ENCODE measurements around the gene TINAG. TPM values are rescaled to one million over a fixed set of nuclear protein-coding genes. Genes with fewer than 3 reads are reported as not detected.

TINAG gene
- polyA plus RNA-seq, 3 donors from 2014 or later = not detected

- no peak for DNase-seq
- Mint-ChIP-seq H3K36me3 (no peaks in the 10 kb centered on the region), H3K9me3 (peaks cover 2 to 15% (median 8%) of the 10 kb centered on the region in 6 donors), H3K4me3 (no peak overlapping the region), H3K27ac (no peak overlapping the region), H3K27me3 (ENCODE audit: low read depth in 3 of 3) (peaks cover 0 to 5% (median 2%) of the 10 kb centered on the region in 3 donors), H3K4me1 (no peaks in the 10 kb centered on the region)
Measured at GRCh38 chr6:54335871-54336270, 27.6 kb downstream of the TINAG start.

GRCh38 chr6:54353975-54354374 is 45.7 kb downstream of the TINAG start:
- H3K27ac Mint-ChIP-seq = no peak overlapping the region
- peaks cover 0 to 4% (median 0%) of the 10 kb centered on the region in 3 donors for H3K36me3 Mint-ChIP-seq
- no peaks in the 10 kb centered on the region for H3K4me1 Mint-ChIP-seq
- no peak overlapping the region for H3K4me3 Mint-ChIP-seq
- H3K27me3 Mint-ChIP-seq (ENCODE audit: low read depth in 3 of 3) = peaks cover 0 to 1% (median 0%) of the 10 kb centered on the region in 3 donors
- DNase-seq = no peak
- peaks cover 2 to 26% (median 10%) of the 10 kb centered on the region in 6 donors for H3K9me3 Mint-ChIP-seq

- no peaks in the 10 kb centered on the region for H3K4me1 Mint-ChIP-seq
- peaks cover 2 to 26% (median 9%) of the 10 kb centered on the region in 6 donors for H3K9me3 Mint-ChIP-seq
- H3K27me3 Mint-ChIP-seq (ENCODE audit: low read depth in 3 of 3) = peaks cover 0 to 1% (median 0%) of the 10 kb centered on the region in 3 donors
- H3K4me3 Mint-ChIP-seq = no peak overlapping the region
- no peak for DNase-seq
- H3K27ac Mint-ChIP-seq = no peak overlapping the region
- H3K36me3 Mint-ChIP-seq = peaks cover 0 to 4% (median 0%) of the 10 kb centered on the region in 3 donors
Measured at GRCh38 chr6:54354608-54355007, 46.4 kb downstream of the TINAG start.

- no peak overlapping the region for H3K4me3 Mint-ChIP-seq
- H3K27ac Mint-ChIP-seq = no peak overlapping the region
- peaks cover 7 to 14% (median 11%) of the 10 kb centered on the region in 6 donors for H3K9me3 Mint-ChIP-seq
- H3K4me1 Mint-ChIP-seq = no peaks in the 10 kb centered on the region
- peaks cover 0 to 4% (median 0%) of the 10 kb centered on the region in 3 donors for H3K36me3 Mint-ChIP-seq
- no peaks in the 10 kb centered on the region for H3K27me3 Mint-ChIP-seq (ENCODE audit: low read depth in 3 of 3)
- no peak for DNase-seq
Measured at GRCh38 chr6:54357141-54357540, 48.9 kb downstream of the TINAG start.

GRCh38 chr6:54361188-54361587 is 52.9 kb downstream of the TINAG start:
- no peaks in the 10 kb centered on the region for H3K36me3 Mint-ChIP-seq
- H3K4me3 Mint-ChIP-seq = no peak overlapping the region
- no peaks in the 10 kb centered on the region for H3K27me3 Mint-ChIP-seq (ENCODE audit: low read depth in 3 of 3)
- DNase-seq = no peak
- H3K4me1 Mint-ChIP-seq = no peaks in the 10 kb centered on the region
- peaks cover 5 to 14% (median 9%) of the 10 kb centered on the region in 6 donors for H3K9me3 Mint-ChIP-seq
- no peak overlapping the region for H3K27ac Mint-ChIP-seq

- no peaks in the 10 kb centered on the region for H3K4me1 Mint-ChIP-seq
- no peaks in the 10 kb centered on the region for H3K27me3 Mint-ChIP-seq (ENCODE audit: low read depth in 3 of 3)
- no peak overlapping the region for H3K27ac Mint-ChIP-seq
- no peak overlapping the region for H3K4me3 Mint-ChIP-seq
- no peaks in the 10 kb centered on the region for H3K36me3 Mint-ChIP-seq
- DNase-seq = no peak
- H3K9me3 Mint-ChIP-seq = peaks cover 5 to 13% (median 9%) of the 10 kb centered on the region in 6 donors
Measured at GRCh38 chr6:54361734-54362133, 53.5 kb downstream of the TINAG start.

GRCh38 chr6:54366667-54367327 is 58.6 kb downstream of the TINAG start:
- Mint-ChIP-seq H3K27me3 (ENCODE audit: low read depth in 3 of 3) (no peaks in the 10 kb centered on the region), H3K36me3 (no peaks in the 10 kb centered on the region), H3K4me3 (no peak overlapping the region), H3K27ac (no peak overlapping the region), H3K9me3 (peaks cover 0 to 4% (median 0%) of the 10 kb centered on the region in 6 donors), H3K4me1 (no peaks in the 10 kb centered on the region)
- no peak for DNase-seq

GRCh38 chr6:54377776-54378175 is 69.5 kb downstream of the TINAG start:
- H3K4me1 Mint-ChIP-seq = no peaks in the 10 kb centered on the region
- no peaks in the 10 kb centered on the region for H3K27me3 Mint-ChIP-seq (ENCODE audit: low read depth in 3 of 3)
- no peak overlapping the region for H3K27ac Mint-ChIP-seq
- H3K36me3 Mint-ChIP-seq = no peaks in the 10 kb centered on the region
- no peak overlapping the region for H3K4me3 Mint-ChIP-seq
- H3K9me3 Mint-ChIP-seq = peaks cover 1 to 24% (median 9%) of the 10 kb centered on the region in 6 donors
- DNase-seq = no peak

- Mint-ChIP-seq H3K4me3 (no peak overlapping the region), H3K27ac (no peak overlapping the region), H3K36me3 (no peaks in the 10 kb centered on the region), H3K27me3 (ENCODE audit: low read depth in 3 of 3) (no peaks in the 10 kb centered on the region), H3K4me1 (no peaks in the 10 kb centered on the region), H3K9me3 (peaks cover 3 to 12% (median 11%) of the 10 kb centered on the region in 6 donors)
- no peak for DNase-seq
Measured at GRCh38 chr6:54386295-54386694, 78.1 kb downstream of the TINAG start.

- peaks cover 3 to 29% (median 12%) of the 10 kb centered on the region in 6 donors for H3K9me3 Mint-ChIP-seq
- no peak overlapping the region for H3K4me3 Mint-ChIP-seq
- DNase-seq = no peak
- H3K4me1 Mint-ChIP-seq = no peaks in the 10 kb centered on the region
- H3K27me3 Mint-ChIP-seq (ENCODE audit: low read depth in 3 of 3) = no peaks in the 10 kb centered on the region
- no peaks in the 10 kb centered on the region for H3K36me3 Mint-ChIP-seq
- no peak overlapping the region for H3K27ac Mint-ChIP-seq
Measured at GRCh38 chr6:54390362-54390761, 82.1 kb downstream of the TINAG start.

GRCh38 chr6:54391577-54391976 is 83.3 kb downstream of the TINAG start:
- H3K4me3 Mint-ChIP-seq = no peak overlapping the region
- H3K36me3 Mint-ChIP-seq = no peaks in the 10 kb centered on the region
- no peaks in the 10 kb centered on the region for H3K27me3 Mint-ChIP-seq (ENCODE audit: low read depth in 3 of 3)
- H3K27ac Mint-ChIP-seq = no peak overlapping the region
- H3K4me1 Mint-ChIP-seq = no peaks in the 10 kb centered on the region
- H3K9me3 Mint-ChIP-seq = peaks cover 3 to 25% (median 10%) of the 10 kb centered on the region in 6 donors
- DNase-seq = no peak

- Mint-ChIP-seq H3K27me3 (ENCODE audit: low read depth in 3 of 3) (peaks cover 0 to 2% (median 0%) of the 10 kb centered on the region in 3 donors), H3K4me3 (no peak overlapping the region), H3K9me3 (peaks cover 0 to 18% (median 3%) of the 10 kb centered on the region in 6 donors), H3K4me1 (no peaks in the 10 kb centered on the region), H3K36me3 (no peaks in the 10 kb centered on the region), H3K27ac (no peak overlapping the region)
- DNase-seq = no peak
Measured at GRCh38 chr6:54403096-54403495, 94.9 kb downstream of the TINAG start.

GRCh38 chr6:54404791-54405190 is 96.5 kb downstream of the TINAG start:
- H3K36me3 Mint-ChIP-seq = peaks cover 0 to 5% (median 0%) of the 10 kb centered on the region in 3 donors
- no peaks in the 10 kb centered on the region for H3K4me1 Mint-ChIP-seq

GRCh38 chr6:54411767-54412166 is 103.5 kb downstream of the TINAG start:
- Mint-ChIP-seq H3K4me3 (no peak overlapping the region), H3K27me3 (ENCODE audit: low read depth in 3 of 3) (no peaks in the 10 kb centered on the region), H3K9me3 (peaks cover 6 to 48% (median 12%) of the 10 kb centered on the region in 6 donors), H3K4me1 (no peaks in the 10 kb centered on the region), H3K27ac (no peak overlapping the region), H3K36me3 (peaks cover 0 to 5% (median 0%) of the 10 kb centered on the region in 3 donors)
- DNase-seq = no peak

More at GRCh38 chr6:54404791-54405190, 96.5 kb downstream of the TINAG start:
- Mint-ChIP-seq H3K27ac (no peak overlapping the region), H3K27me3 (ENCODE audit: low read depth in 3 of 3) (peaks cover 0 to 2% (median 0%) of the 10 kb centered on the region in 3 donors), H3K4me3 (no peak overlapping the region), H3K9me3 (peaks cover 5 to 30% (median 9%) of the 10 kb centered on the region in 6 donors)
- no peak for DNase-seq

GRCh38 chr6:54415517-54415916 is 107.3 kb downstream of the TINAG start:
- Mint-ChIP-seq H3K36me3 (no peaks in the 10 kb centered on the region), H3K9me3 (peaks cover 4 to 48% (median 8%) of the 10 kb centered on the region in 6 donors), H3K4me3 (no peak overlapping the region), H3K27ac (no peak overlapping the region), H3K4me1 (no peaks in the 10 kb centered on the region), H3K27me3 (ENCODE audit: low read depth in 3 of 3) (no peaks in the 10 kb centered on the region)
- DNase-seq = no peak

Measured in immature natural killer cell (primary cell).